CD14-positive monocyte (primary cell): Measurements from ENCODE around the gene IGF2BP1. TPM values are rescaled to one million over a fixed set of nuclear protein-coding genes. Genes with fewer than 3 reads are reported as not detected.

Experiments used
- DNase-seq, 3 donors: peaks; one replicate each; pipeline ENCODE4 v3.0.0-alpha.2; 2011 to 2022
- H2AFZ ChIP-seq: 2 replicates; pipeline ENCODE4 v1.6.0; 2012; ENCODE audit warnings: mild to moderate bottlenecking, low read depth, low read length, inconsistent platforms; ENCODE audit not compliant: insufficient read depth, poor library complexity, severe bottlenecking
- H3K27ac ChIP-seq, 2 donors: 1 replicate in 1 of 2; 2 replicates in 1 of 2; pipeline ENCODE4 v1.5.1; 2012 to 2013; ENCODE audit warnings: low read length in 2 of 2, control low read depth in 1 of 2, inconsistent platforms in 1 of 2, low read depth in 1 of 2, mild to moderate bottlenecking in 1 of 2
- H3K27me3 ChIP-seq, 2 donors: one replicate each; pipeline versions ENCODE4 v1.6.0 to v1.6.1; 2011 to 2013; ENCODE audit warnings: low read length in 2 of 2; ENCODE audit not compliant: control insufficient read depth in 2 of 2, insufficient read depth in 2 of 2
- H3K36me3 ChIP-seq, 2 donors: replicated peaks in 1 of 2; 1 replicate in 1 of 2; 2 replicates in 1 of 2; pipeline versions ENCODE4 v1.5.1 to v1.6.1; 2012 to 2013; ENCODE audit warnings: low read length in 2 of 2, control low read depth in 1 of 2, inconsistent platforms in 1 of 2, mild to moderate bottlenecking in 1 of 2; ENCODE audit not compliant: insufficient read depth in 2 of 2, control insufficient read depth in 1 of 2
- H3K4me1 ChIP-seq, 2 donors: 1 replicate in 1 of 2; 2 replicates in 1 of 2; pipeline versions ENCODE4 v1.5.1 to v1.6.1; 2012 to 2013; ENCODE audit warnings: low read length in 2 of 2, control low read depth in 1 of 2, inconsistent platforms in 1 of 2, mild to moderate bottlenecking in 1 of 2, moderate library complexity in 1 of 2; ENCODE audit not compliant: insufficient read depth in 2 of 2, control insufficient read depth in 1 of 2
- H3K4me2 ChIP-seq: replicated peaks from 2 replicates; pipeline ENCODE3; 2012; ENCODE audit warnings: low read length, moderate library complexity, mild to moderate bottlenecking; ENCODE audit not compliant: poor library complexity, severe bottlenecking; ENCODE audit errors: extremely low read depth
- H3K4me3 ChIP-seq, 3 experiments: fragments of 200-600 bp in 1 of 3; sonication (generic) in 1 of 3; replicated peaks in 1 of 3; 1 replicate in 2 of 3; 2 replicates in 1 of 3; pipeline ENCODE4 v1.5.1; 2011 to 2013; ENCODE audit warnings: low read length in 3 of 3, mild to moderate bottlenecking in 3 of 3, control low read depth in 2 of 3, low read depth in 2 of 3, inconsistent platforms in 1 of 3, moderate library complexity in 1 of 3
- H3K79me2 ChIP-seq: 2 replicates; pipeline ENCODE4 v1.6.0; 2012; ENCODE audit warnings: mild to moderate bottlenecking, control low read depth, inconsistent platforms, low read length, moderate library complexity; ENCODE audit not compliant: insufficient read depth
- H3K9ac ChIP-seq: 2 replicates; pipeline ENCODE4 v1.6.0; 2017; ENCODE audit warnings: low read length, mild to moderate bottlenecking; ENCODE audit not compliant: insufficient read depth, poor library complexity, severe bottlenecking
- H3K9me3 ChIP-seq, 2 donors: replicated peaks in 1 of 2; 1 replicate in 1 of 2; 2 replicates in 1 of 2; pipeline versions ENCODE4 v1.5.1 to v1.6.1; 2012 to 2013; ENCODE audit warnings: low read length in 2 of 2, control low read depth in 1 of 2; ENCODE audit not compliant: control insufficient read depth in 1 of 2, insufficient read depth in 1 of 2
- H4K20me1 ChIP-seq: 2 replicates; pipeline ENCODE4 v1.6.0; 2012; ENCODE audit warnings: mild to moderate bottlenecking, low read length, control low read depth, moderate library complexity; ENCODE audit not compliant: insufficient read depth
- H3K27ac Mint-ChIP-seq, 7 donors: one replicate each; pipeline ENCODE4 v1.8.0; 2020; ENCODE audit warnings: mild to moderate bottlenecking in 7 of 7, mixed read lengths in 7 of 7, moderate library complexity in 6 of 7, inconsistent platforms in 2 of 7
- H3K27me3 Mint-ChIP-seq, 3 donors: one replicate each; pipeline ENCODE4 v1.8.0; 2021 to 2022; ENCODE audit warnings: low read depth in 3 of 3, mild to moderate bottlenecking in 3 of 3, mixed read lengths in 3 of 3, moderate library complexity in 3 of 3, inconsistent platforms in 1 of 3
- H3K36me3 Mint-ChIP-seq, 2 donors: one replicate each; pipeline ENCODE4 v1.8.0; 2020; ENCODE audit warnings: mixed read lengths in 2 of 2, inconsistent platforms in 1 of 2, mild to moderate bottlenecking in 1 of 2
- H3K4me1 Mint-ChIP-seq: one replicate; pipeline ENCODE4 v1.8.0; 2020; ENCODE audit warnings: mild to moderate bottlenecking, mixed read lengths
- H3K4me3 Mint-ChIP-seq, 2 donors: one replicate each; pipeline ENCODE4 v1.8.0; 2020; ENCODE audit warnings: mild to moderate bottlenecking in 2 of 2, mixed read lengths in 2 of 2, moderate library complexity in 1 of 2
- H3K9me3 Mint-ChIP-seq, 7 donors: one replicate each; pipeline ENCODE4 v1.8.0; 2020 to 2022; ENCODE audit warnings: mixed read lengths in 7 of 7, mild to moderate bottlenecking in 6 of 7, moderate library complexity in 6 of 7, inconsistent platforms in 2 of 7
- CTCF ChIP-seq: fragments of 200-600 bp; IDR thresholded peaks from one replicate; pipeline ENCODE4 v1.8.0; 2022; ENCODE audit warnings: antibody characterized with exemption, mild to moderate bottlenecking
- WGBS: methylation state at CpG from one replicate; pipeline ENCODE4 v1.1.5; 2013; ENCODE audit warnings: missing lambda C conversion rate; ENCODE audit not compliant: insufficient coverage; 5-methylcytosine and 5-hydroxymethylcytosine counted together
- intact Hi-C, 2 donors: fragments of 100-400 bp; cut with micrococcal nuclease; formaldehyde crosslinking; loops; one replicate each; pipeline versions ENCODE4 v1.15.0 to v1.15.1; 2023
- polyA plus RNA-seq, 3 donors: library from polyadenylated mRNA; depleted of rRNA in 1 of 3; unstranded in 2 of 3; stranded (reverse) in 1 of 3; fragments of 300-500 nt in 2 of 3; fragments of >200 nt in 1 of 3; fragmentation: Illumina TruSeq in 2 of 3; gene quantifications; 1 replicate in 2 of 3; 2 replicates in 1 of 3; pipeline ENCODE4 v1.2.3, GENCODE V29; 2012 to 2021

IGF2BP1 gene
- polyA plus RNA-seq, 3 donors: not detected

GRCh38 chr17:49053171-49053829, 56.1 kb downstream of the IGF2BP1 start:
- Histone ChIP-seq H3K4me2 (no peak overlapping the region), H3K27ac (no peak overlapping the region), H3K9ac (no peak overlapping the region), H3K79me2 (no peaks in the 10 kb centered on the region), H3K4me1 (no peaks in the 10 kb centered on the region), H2AFZ (no peak overlapping the region), H3K9me3 (no peaks in the 10 kb centered on the region), H4K20me1 (no peaks in the 10 kb centered on the region), H3K27me3 (no peaks in the 10 kb centered on the region), H3K4me3 (no peak overlapping the region), H3K36me3 (no peaks in the 10 kb centered on the region)
- no peaks in the 10 kb centered on the region for H3K36me3 Mint-ChIP-seq
- no peak for DNase-seq
- H3K4me1 Mint-ChIP-seq: no peaks in the 10 kb centered on the region
- intact Hi-C loops: no loop called here
- H3K27me3 Mint-ChIP-seq: peaks cover 0 to 13% (median 7%) of the 10 kb centered on the region in 3 donors
- no peak for TF ChIP-seq CTCF
- H3K27ac Mint-ChIP-seq: no peak overlapping the region
- WGBS: 91% methylated on average over 4 of the region's 6 CpGs
- H3K4me3 Mint-ChIP-seq: no peak overlapping the region
- H3K9me3 Mint-ChIP-seq: no peaks in the 10 kb centered on the region

GRCh38 chr17:49054342-49055092, 57.3 kb downstream of the IGF2BP1 start:
- H3K27ac ChIP-seq: no peak overlapping the region
- H4K20me1 ChIP-seq: no peaks in the 10 kb centered on the region
- no peak overlapping the region for H3K9ac ChIP-seq
- Mint-ChIP-seq H3K4me1 (no peaks in the 10 kb centered on the region), H3K36me3 (no peaks in the 10 kb centered on the region), H3K9me3 (no peaks in the 10 kb centered on the region), H3K27me3 (peaks cover 3 to 22% (median 8%) of the 10 kb centered on the region in 3 donors), H3K4me3 (no peak overlapping the region), H3K27ac (no peak overlapping the region)
- no peak overlapping the region for H3K4me2 ChIP-seq
- no peaks in the 10 kb centered on the region for H3K36me3 ChIP-seq
- no CpG with 5 or more reads among the region's 6 CpGs for WGBS
- H3K9me3 ChIP-seq: no peaks in the 10 kb centered on the region
- no peak overlapping the region for H2AFZ ChIP-seq
- no peaks in the 10 kb centered on the region for H3K4me1 ChIP-seq
- no peaks in the 10 kb centered on the region for H3K27me3 ChIP-seq
- intact Hi-C loops: no loop called here
- DNase-seq: no peak
- no peak for TF ChIP-seq CTCF
- H3K4me3 ChIP-seq: no peak overlapping the region
- H3K79me2 ChIP-seq: no peaks in the 10 kb centered on the region
